K562 (cell line): ENCODE data around the gene MYCBPAP. TPM values are rescaled to one million over a fixed set of nuclear protein-coding genes. Genes with fewer than 3 reads are reported as not detected.

Source experiments
- ATAC-seq: fragments of 200-7000 bp; cut with Tn5 transposase; 3 replicates; pipeline ENCODE4 v1.9.1; 2020; ENCODE audit warnings: moderate library complexity
- BruUV-seq: library from RNA; stranded (reverse); fragments of 400-500 nt; replicated peaks from 2 replicates; lab custom pipeline; 2021; lab: Mats Ljungman, UMichigan
- CTCF ChIA-PET: fragments of 300-600 bp; formaldehyde crosslinking; extraction: SDS; loops from one replicate; lab custom pipeline; 2021; ENCODE audit warnings: low intra/inter-chr PET ratio; lab: Yijun Ruan, JAX
- POLR2A ChIA-PET: fragments of 300-600, 350-650 bp; sonication (Branson Sonifier 250); formaldehyde crosslinking; extraction: SDS; loops from one replicate; lab custom pipeline; 2021; ENCODE audit warnings: antibody characterized with exemption, inconsistent platforms; lab: Yijun Ruan, JAX
- DNase-seq, 4 experiments: peaks; one replicate each; pipeline versions ENCODE4 v3.0.0 to v3.0.0-alpha.2; 2011 to 2018; ENCODE audit warnings: low spot score in 3 of 4, mixed read lengths in 3 of 4; ENCODE audit errors: extremely low read depth in 1 of 4
- FAIRE-seq: peaks from 2 replicates; lab custom pipeline; 2011; peaks lifted over from hg19 to GRCh38; lab: Jason Lieb, UNC
- H2AFZ ChIP-seq: 2 replicates; pipeline ENCODE4 v1.6.0; 2011; ENCODE audit warnings: low read depth, low read length, control low read depth, inconsistent platforms
- H3K27ac ChIP-seq: fragments of 200-600 bp; 3 replicates; pipeline ENCODE4 v1.8.0; 2011; ENCODE audit warnings: low read depth, mild to moderate bottlenecking, control low read depth, inconsistent platforms, low read length, moderate library complexity, mixed read lengths; ENCODE audit errors: extremely low read depth
- H3K27me3 ChIP-seq, 2 experiments: fragments of 300-600 bp in 1 of 2; 2 replicates in 1 of 2; 3 replicates in 1 of 2; pipeline versions ENCODE4 v1.6.0 to v1.8.0; 2011; ENCODE audit warnings: inconsistent platforms in 2 of 2, low read length in 2 of 2, mild to moderate bottlenecking in 1 of 2, mixed read lengths in 1 of 2, moderate library complexity in 1 of 2; ENCODE audit not compliant: control insufficient read depth in 2 of 2, insufficient read depth in 2 of 2
- H3K36me3 ChIP-seq: fragments of 300-600 bp; 3 replicates; pipeline ENCODE4 v1.8.0; 2011; ENCODE audit warnings: mild to moderate bottlenecking, low read length, inconsistent platforms; ENCODE audit not compliant: control insufficient read depth, insufficient read depth
- H3K4me1 ChIP-seq, 2 experiments: fragments of 200-600 bp in 1 of 2; replicated peaks in 1 of 2; 2 replicates in 1 of 2; 3 replicates in 1 of 2; pipeline versions ENCODE4 v1.5.1 to v1.8.0; 2011; ENCODE audit warnings: inconsistent platforms in 2 of 2, low read length in 2 of 2, mild to moderate bottlenecking in 1 of 2, mixed read lengths in 1 of 2, moderate library complexity in 1 of 2; ENCODE audit not compliant: control insufficient read depth in 2 of 2, insufficient read depth in 2 of 2
- H3K4me2 ChIP-seq: 2 replicates; pipeline ENCODE4 v1.6.1; 2011; ENCODE audit warnings: low read length, control low read depth, inconsistent platforms, mixed read lengths; ENCODE audit not compliant: insufficient read depth
- H3K4me3 ChIP-seq: fragments of 200-600 bp; sonication (generic), shearing (Covaris generic); 2 replicates; pipeline ENCODE4 v1.5.1; 2016; ENCODE audit warnings: control low read depth, inconsistent platforms
- H3K79me2 ChIP-seq: fragments of 200-600 bp; 3 replicates; pipeline ENCODE4 v1.8.0; 2011; ENCODE audit warnings: low read length, inconsistent platforms; ENCODE audit not compliant: control insufficient read depth, insufficient read depth
- H3K9ac ChIP-seq, 2 experiments: 2 replicates each; pipeline versions ENCODE4 v1.6.0 to v1.6.1; 2011; ENCODE audit warnings: low read depth in 2 of 2, low read length in 2 of 2, control low read depth in 1 of 2, inconsistent platforms in 1 of 2, mild to moderate bottlenecking in 1 of 2, mixed read lengths in 1 of 2; ENCODE audit not compliant: insufficient read depth in 1 of 2
- H3K9me1 ChIP-seq: one replicate; pipeline ENCODE4 v1.6.0; 2011; ENCODE audit warnings: inconsistent platforms, mild to moderate bottlenecking, low read length, moderate library complexity; ENCODE audit not compliant: control insufficient read depth, insufficient read depth
- H3K9me3 ChIP-seq: replicated peaks from 2 replicates; pipeline ENCODE4 v1.5.1; 2011; ENCODE audit warnings: low read depth, low read length, inconsistent platforms; ENCODE audit not compliant: control insufficient read depth, insufficient read depth
- H4K20me1 ChIP-seq: replicated peaks from 2 replicates; pipeline ENCODE4 v1.6.1; 2011; ENCODE audit warnings: low read length, inconsistent platforms, mixed read lengths; ENCODE audit not compliant: control insufficient read depth, insufficient read depth
- ASH1L ChIP-seq: fragments of 450-650 bp; IDR thresholded peaks from 2 replicates; pipeline ENCODE4 v1.6.1; 2018; ENCODE audit warnings: borderline replicate concordance, mild to moderate bottlenecking, low read depth; ENCODE audit not compliant: partially characterized antibody
- HDAC3 ChIP-seq: fragments of 450-650 bp; IDR thresholded peaks from 2 replicates; pipeline ENCODE4 v1.6.1; 2018; ENCODE audit warnings: borderline replicate concordance, mild to moderate bottlenecking, moderate library complexity; ENCODE audit not compliant: partially characterized antibody
- NR0B1 ChIP-seq: fragments of 450-650 bp; IDR thresholded peaks from one replicate; pipeline ENCODE4 v1.6.1; 2018; ENCODE audit warnings: mild to moderate bottlenecking, moderate library complexity; ENCODE audit not compliant: partially characterized antibody
- WGBS: fragments of 100-300 bp; shearing (Covaris generic); methylation state at CpG from one replicate; pipeline ENCODE4 v1.1.6; 2016; ENCODE audit warnings: low coverage, mixed read lengths; ENCODE audit not compliant: insufficient coverage; ENCODE audit errors: missing lambda C conversion rate; 5-methylcytosine and 5-hydroxymethylcytosine counted together
- in situ Hi-C: fragments of 300-500 bp; cut with MboI; formaldehyde crosslinking; loops from 4 replicates; pipeline ENCODE4 v1.15.0; 2018; ENCODE audit warnings: inconsistent platforms, mixed read lengths
- intact Hi-C: fragments of 100-400 bp; cut with micrococcal nuclease; formaldehyde crosslinking; loops from 2 replicates; pipeline ENCODE4 v1.14.2; 2022
- polyA plus RNA-seq, 8 experiments: library from polyadenylated mRNA; depleted of rRNA in 4 of 8; stranded (reverse) in 5 of 8; unstranded in 3 of 8; fragments of >200 nt; fragmentation: Nextera tagmentation in 2 of 8; fragmentation: Illumina TruSeq in 1 of 8; extraction: Ambion mirVana in 2 of 8; extraction: Trizol in 1 of 8; gene quantifications; 2 replicates each; pipeline versions ENCODE4 v1.2.1 to v1.2.3, GENCODE V29; 2011 to 2014; ENCODE audit warnings: inconsistent platforms in 1 of 8, missing spikeins in 1 of 8
- total RNA-seq, 7 experiments: library from RNA; depleted of rRNA in 6 of 7; stranded (reverse); fragments of >200 nt in 6 of 7; fragmentation: Illumina TruSeq in 2 of 7; extraction: Trizol in 2 of 7; gene quantifications; 2 replicates each; pipeline versions ENCODE4 v1.2.1 to v1.2.3, GENCODE V29; 2011 to 2021; ENCODE audit warnings: low replicate concordance in 1 of 7
- TF ChIP-seq, protein P1 (sequence below), 3 experiments: IDR thresholded peaks in 2 of 3; conservative IDR thresholded peaks in 1 of 3; 2 replicates each; pipeline ENCODE4 v1.5.1; 2011 to 2012; ENCODE audit warnings: low read length in 3 of 3, mild to moderate bottlenecking in 3 of 3, control low read depth in 2 of 3, improper control_type of control experiment in 1 of 3, inconsistent platforms in 1 of 3, low read depth in 1 of 3, mixed read lengths in 1 of 3, moderate library complexity in 1 of 3; ENCODE audit not compliant: insufficient read depth in 2 of 3

MYCBPAP gene
- total and polyA plus RNA-seq, 9 of the 15 experiments (the other 6 are each of a cell fraction or from before 2014, with no cell fraction given), result not detected

DNA sequence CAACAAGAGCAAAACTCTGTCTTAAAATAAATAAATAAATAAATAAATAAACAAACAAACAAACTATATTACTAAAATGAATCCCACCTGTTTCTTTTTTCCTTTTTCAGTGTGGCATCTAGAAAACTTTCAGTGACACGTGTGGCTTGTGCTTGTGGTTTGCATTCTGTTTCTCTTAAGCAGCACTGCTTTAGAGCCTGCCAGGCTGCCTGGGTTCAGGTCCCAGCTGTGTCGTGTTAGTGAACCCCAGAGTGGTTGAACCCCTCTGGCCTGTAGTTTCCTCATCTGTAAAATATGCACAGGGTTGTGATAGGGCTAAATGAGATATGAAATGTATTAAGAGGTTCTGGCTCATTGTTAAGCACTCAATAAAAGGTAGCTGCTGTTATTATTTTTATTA lies 12.2 kb downstream of the MYCBPAP start:
- ATAC-seq (no peak), DNase-seq (no peak), FAIRE-seq (no peak)
- no peaks in the 10 kb centered on the region for H3K4me1 ChIP-seq
- no peak overlapping the region for H3K4me3 ChIP-seq
- TF ChIP-seq ASH1L (no peak), HDAC3 (no peak), NR0B1 (no peak)
- TF ChIP-seq, protein P1, sequence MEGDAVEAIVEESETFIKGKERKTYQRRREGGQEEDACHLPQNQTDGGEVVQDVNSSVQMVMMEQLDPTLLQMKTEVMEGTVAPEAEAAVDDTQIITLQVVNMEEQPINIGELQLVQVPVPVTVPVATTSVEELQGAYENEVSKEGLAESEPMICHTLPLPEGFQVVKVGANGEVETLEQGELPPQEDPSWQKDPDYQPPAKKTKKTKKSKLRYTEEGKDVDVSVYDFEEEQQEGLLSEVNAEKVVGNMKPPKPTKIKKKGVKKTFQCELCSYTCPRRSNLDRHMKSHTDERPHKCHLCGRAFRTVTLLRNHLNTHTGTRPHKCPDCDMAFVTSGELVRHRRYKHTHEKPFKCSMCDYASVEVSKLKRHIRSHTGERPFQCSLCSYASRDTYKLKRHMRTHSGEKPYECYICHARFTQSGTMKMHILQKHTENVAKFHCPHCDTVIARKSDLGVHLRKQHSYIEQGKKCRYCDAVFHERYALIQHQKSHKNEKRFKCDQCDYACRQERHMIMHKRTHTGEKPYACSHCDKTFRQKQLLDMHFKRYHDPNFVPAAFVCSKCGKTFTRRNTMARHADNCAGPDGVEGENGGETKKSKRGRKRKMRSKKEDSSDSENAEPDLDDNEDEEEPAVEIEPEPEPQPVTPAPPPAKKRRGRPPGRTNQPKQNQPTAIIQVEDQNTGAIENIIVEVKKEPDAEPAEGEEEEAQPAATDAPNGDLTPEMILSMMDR (IDR thresholded peaks at IDR 0.05 in 2 of 3, conservative IDR thresholded peaks at IDR 0.05 in 1 of 3; ENCODE audit: insufficient read depth in 2 of 3, low read depth in 1 of 3, low read length in 3 of 3), result no peak
- no peak overlapping the region for H3K27ac ChIP-seq
- no peak overlapping the region for H3K4me2 ChIP-seq
- in situ Hi-C loops, result no loop called here
- H3K9ac ChIP-seq, result no peak overlapping the region
- H3K9me1 ChIP-seq, result no peaks in the 10 kb centered on the region
- 11% methylated on average over 2 of the region's 2 CpGs for WGBS
- no TSS peak for BruUV-seq
- no peaks in the 10 kb centered on the region for H3K9me3 ChIP-seq
- H4K20me1 ChIP-seq, result no peaks in the 10 kb centered on the region
- intact Hi-C loops, result no loop called here
- no peak overlapping the region for H2AFZ ChIP-seq
- H3K79me2 ChIP-seq, result no peaks in the 10 kb centered on the region
- no peaks in the 10 kb centered on the region for H3K36me3 ChIP-seq
- H3K27me3 ChIP-seq, result peaks cover 6 to 51% of the 10 kb centered on the region in 2 experiments; a peak in 2 of 5 replicates
- ChIA-PET CTCF (no interaction called here), POLR2A (interaction anchor here (0.9 kb wide), 1 partner anchor 16 kb away, joined by 3 read pairs; no protein-coding TSS in a partner anchor)
